Superior temporal gyrus (tissue), 1 donor: ENCODE results near the gene ATF6.
A peak's percentile ranks its signal among the peaks of the same experiment; 100 is the strongest.
"Not testable (repeated sequence)": the region's sequence is repeated elsewhere in the genome, so short reads cannot be mapped to it uniquely, and the experiment has no call there.

ENCODE experiments used
- DNase-seq: peaks from one replicate; pipeline ENCODE4 v3.0.0-alpha.2; 2016; ENCODE audit errors: extremely low spot score

Gene ATF6

GRCh38 chr1:161832299-161832907, 66.3 kb downstream of the ATF6 start:
- not testable (repeated sequence) for DNase-seq

GRCh38 chr1:161834967-161835550, 68.9 kb downstream of the ATF6 start:
- DNase-seq: no peak

- DNase-seq: no peak
Observed at GRCh38 chr1:161836018-161836417, 69.9 kb downstream of the ATF6 start.

GRCh38 chr1:161838362-161838761, 72.2 kb downstream of the ATF6 start:
- DNase-seq: no peak

- DNase-seq: no peak
Observed at GRCh38 chr1:161838885-161839284, 72.8 kb downstream of the ATF6 start.

- DNase-seq: no peak
Observed at GRCh38 chr1:161839591-161839990, 73.5 kb downstream of the ATF6 start.

- DNase-seq: no peak
Observed at GRCh38 chr1:161840363-161840762, 74.2 kb downstream of the ATF6 start.

- no peak for DNase-seq
Observed at GRCh38 chr1:161843156-161843555, 77.0 kb downstream of the ATF6 start.

GRCh38 chr1:161844696-161845095, 78.6 kb downstream of the ATF6 start:
- no peak for DNase-seq

GRCh38 chr1:161848676-161849075, 82.6 kb downstream of the ATF6 start:
- DNase-seq: no peak

GRCh38 chr1:161849518-161849917, 83.4 kb downstream of the ATF6 start:
- no peak for DNase-seq

GRCh38 chr1:161855260-161855659, 89.1 kb downstream of the ATF6 start:
- no peak for DNase-seq

- DNase-seq: no peak
Observed at GRCh38 chr1:161858271-161858670, 92.2 kb downstream of the ATF6 start.

- DNase-seq: no peak
Observed at GRCh38 chr1:161863549-161863948, 97.4 kb downstream of the ATF6 start.

GRCh38 chr1:161864577-161864976, 98.5 kb downstream of the ATF6 start:
- DNase-seq: peak; percentile 38

GRCh38 chr1:161866241-161866640, 100.1 kb downstream of the ATF6 start:
- DNase-seq: no peak

GRCh38 chr1:161868832-161869231, 102.7 kb downstream of the ATF6 start:
- no peak for DNase-seq

- DNase-seq: no peak
Observed at GRCh38 chr1:161869291-161869690, 103.2 kb downstream of the ATF6 start.

- no peak for DNase-seq
Observed at GRCh38 chr1:161872506-161872905, 106.4 kb downstream of the ATF6 start.

GRCh38 chr1:161879261-161879660, 113.1 kb downstream of the ATF6 start:
- DNase-seq: no peak

GRCh38 chr1:161884475-161884874, 118.4 kb downstream of the ATF6 start:
- no peak for DNase-seq

- no peak for DNase-seq
Observed at GRCh38 chr1:161885003-161885402, 118.9 kb downstream of the ATF6 start.

- no peak for DNase-seq
Observed at GRCh38 chr1:161885759-161886158, 119.6 kb downstream of the ATF6 start.

- no peak for DNase-seq
Observed at GRCh38 chr1:161886589-161886988, 120.5 kb downstream of the ATF6 start.
